GM18502 (cell line): Measurements from ENCODE around the gene ANKK1.

Experiments
- ATAC-seq: cut with Tn5 transposase; IDR thresholded peaks from one replicate; pipeline ENCODE4 v1.9.1; 2021; ENCODE audit warnings: mild to moderate bottlenecking; ENCODE audit not compliant: unreplicated experiment, poor library complexity

The ANKK1 gene

DNA sequence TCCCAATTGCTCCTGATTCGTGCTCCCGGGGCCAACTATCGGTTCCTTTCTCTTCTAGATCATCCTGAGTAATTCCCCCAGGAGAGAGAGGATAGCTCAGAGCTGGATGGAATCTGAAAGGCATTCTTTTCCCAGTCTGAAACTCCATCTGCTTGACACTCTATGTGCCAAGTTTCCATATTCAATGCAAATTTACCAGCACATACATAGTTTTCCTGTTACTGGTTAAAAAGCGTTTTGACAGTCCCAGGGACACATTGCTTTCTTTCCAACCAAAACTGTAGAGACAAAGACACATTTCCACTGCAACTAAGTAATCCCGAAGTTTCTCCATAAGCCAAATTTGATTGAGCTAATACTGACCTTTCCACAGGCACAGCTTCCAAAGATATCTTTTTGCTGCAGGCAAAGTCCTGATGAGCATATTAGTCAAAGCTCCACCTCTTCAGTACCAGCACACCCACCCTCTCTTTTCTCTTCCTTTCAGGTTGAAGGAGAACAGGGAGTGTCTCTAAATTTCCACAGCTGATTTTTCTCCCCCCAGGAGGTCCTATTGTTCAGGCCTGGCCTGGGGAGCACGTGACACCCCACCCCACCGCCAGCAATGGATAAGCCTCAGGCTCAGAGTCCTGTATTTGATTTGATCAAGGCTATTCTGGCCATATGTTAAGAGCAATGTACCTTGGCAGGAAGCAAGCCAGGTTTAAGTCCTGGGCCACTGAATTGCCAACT is 9.7 kb upstream of the ANKK1 start:
- ATAC-seq = no peak

DNA sequence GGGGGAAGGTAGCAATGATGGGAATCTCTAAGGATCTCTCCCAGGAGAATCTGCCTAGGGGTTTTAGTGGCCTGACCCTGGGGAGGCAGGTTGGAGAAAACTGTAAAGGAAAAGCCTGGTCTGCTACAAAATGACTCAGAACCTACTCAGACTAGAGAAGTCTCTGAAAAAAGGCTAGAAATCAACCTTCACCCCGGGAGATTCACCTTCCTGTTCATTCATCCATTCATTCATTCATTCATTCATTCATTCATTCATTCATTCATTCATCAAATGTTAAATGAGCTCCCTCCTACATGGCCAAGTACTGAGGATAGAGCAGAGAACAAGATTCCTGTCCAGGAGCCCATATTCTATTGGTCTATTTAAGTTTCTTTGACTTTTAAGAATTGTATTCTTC is 8.9 kb upstream of the ANKK1 start:
- no peak for ATAC-seq

DNA sequence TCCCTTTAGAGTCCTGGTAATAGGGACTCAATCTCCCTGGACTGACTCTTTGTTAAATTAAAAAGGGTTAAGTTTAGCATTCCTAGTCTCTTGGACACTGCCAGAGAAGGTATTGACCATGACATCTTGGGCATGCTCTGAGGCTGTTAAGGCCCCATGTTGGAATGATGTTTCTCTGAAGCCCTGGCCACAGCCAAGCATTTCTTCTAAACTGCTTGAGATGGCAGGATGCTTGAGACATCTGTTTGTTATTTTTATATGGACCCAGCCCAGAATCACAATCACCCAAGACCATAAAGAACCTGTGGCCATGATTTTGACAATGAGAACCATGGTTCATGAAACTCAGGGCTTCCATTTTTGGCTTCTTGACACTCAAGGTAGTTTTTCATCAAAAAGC is 5.5 kb upstream of the ANKK1 start:
- ATAC-seq = no peak

DNA sequence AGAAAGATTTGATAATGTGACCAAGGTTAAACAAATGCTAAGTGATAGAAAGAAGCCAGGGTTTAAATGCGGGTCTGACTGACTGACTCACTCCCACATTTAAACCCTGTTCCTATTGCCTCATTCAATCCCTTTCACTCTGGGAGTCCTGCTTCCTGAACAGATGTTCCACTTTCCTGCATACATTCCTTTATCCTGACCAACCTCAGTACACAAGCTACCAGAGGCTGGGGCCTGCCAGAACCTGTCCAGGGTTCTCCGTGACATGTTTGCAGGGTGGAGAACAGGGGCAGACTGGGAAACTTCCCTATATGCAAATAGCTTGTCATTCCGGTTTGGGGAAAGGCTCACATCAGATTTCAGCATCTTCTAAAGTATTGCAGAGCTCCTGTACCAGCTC is 3.0 kb upstream of the ANKK1 start:
- no peak for ATAC-seq

DNA sequence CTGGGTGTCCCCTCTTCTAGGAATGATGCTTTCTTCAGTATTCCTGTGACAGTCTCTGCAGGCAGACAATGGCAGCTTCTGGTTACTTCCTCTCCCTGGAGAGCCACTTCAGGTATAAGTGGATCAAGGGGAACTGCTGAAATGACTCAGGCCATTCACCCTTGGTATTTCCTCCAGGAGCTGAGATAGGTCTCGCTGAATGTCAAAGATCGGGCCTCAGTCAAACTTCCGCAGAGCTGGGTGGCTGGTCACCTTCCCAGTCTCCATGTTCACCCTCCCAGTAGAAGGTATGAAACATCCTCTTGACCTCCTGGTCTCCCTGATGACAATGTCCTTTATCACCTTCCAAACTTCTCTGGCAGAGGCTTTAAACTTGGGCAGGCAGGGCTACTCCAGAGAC is 1.8 kb upstream of the ANKK1 start:
- no peak for ATAC-seq

DNA sequence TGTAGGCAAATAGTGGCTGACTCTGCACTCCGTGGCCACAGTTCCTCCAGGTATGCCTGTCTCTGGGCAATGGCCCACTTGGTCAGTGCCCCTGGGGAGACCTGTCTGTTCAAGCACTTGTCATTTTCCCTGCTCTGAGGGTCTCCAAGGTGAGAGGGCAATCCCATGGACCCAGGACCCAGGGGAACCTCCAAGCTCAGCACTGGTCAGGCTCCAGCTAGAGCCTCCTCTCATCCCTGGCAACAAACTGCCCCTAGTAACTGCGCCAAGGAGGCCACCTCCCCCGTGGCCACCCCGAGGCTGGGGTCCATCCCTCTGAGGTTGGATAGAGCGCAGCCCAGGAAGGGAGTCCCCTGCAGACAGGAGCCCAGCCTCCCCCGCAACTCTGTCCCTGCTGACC is 713 bp upstream of the ANKK1 start:
- no peak for ATAC-seq

DNA sequence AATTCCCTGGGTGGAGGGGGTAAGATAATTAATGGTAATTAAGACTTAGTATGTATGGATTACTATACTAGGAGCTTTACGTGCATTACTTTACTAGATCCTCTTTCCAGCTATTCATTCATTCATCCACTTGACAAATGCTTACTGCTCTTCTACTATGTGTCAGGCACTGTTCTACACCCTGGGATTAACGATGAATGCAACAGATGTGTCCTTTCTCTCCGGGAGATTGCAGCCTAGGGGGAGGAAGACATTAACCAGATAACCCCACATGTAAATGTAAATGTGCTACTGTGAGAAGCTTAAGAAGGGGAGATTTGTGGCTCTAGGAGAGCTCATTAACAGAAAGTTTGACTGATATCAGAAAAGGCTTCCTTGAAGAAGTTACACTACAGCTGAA is 1.7 kb downstream of the ANKK1 start:
- ATAC-seq = no peak

DNA sequence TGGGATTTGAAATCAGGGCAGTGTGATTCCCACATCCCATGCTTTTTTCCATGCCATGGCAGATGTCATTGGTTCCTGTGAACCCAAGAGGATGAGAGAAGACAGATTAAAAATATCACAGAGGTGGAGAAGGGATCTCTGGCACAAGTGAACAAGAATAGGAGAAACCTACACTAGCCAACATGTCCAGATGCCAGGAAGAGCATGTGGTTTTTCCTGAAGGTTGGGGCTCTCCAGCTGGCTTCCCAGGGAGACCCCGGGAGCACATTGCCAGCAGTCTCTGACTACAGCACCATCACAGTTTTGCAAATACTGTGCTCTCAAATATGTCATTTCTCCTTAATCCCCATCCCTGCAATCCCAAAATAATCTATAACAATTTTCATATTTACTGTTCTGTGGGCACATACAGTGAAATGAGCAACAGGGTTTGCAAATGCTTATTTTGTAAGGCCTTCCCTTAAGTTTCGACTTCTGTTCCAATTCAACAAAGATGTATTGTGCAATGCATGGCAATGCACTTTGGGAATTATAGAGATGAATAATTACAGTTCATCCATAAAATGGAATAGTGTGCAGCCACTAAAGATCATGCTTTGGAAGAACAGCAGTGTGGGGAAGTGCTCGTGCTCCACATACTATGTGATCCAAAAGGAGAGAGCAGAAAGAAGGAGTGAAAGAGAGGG is 4.8 kb downstream of the ANKK1 start:
- ATAC-seq = no peak

DNA sequence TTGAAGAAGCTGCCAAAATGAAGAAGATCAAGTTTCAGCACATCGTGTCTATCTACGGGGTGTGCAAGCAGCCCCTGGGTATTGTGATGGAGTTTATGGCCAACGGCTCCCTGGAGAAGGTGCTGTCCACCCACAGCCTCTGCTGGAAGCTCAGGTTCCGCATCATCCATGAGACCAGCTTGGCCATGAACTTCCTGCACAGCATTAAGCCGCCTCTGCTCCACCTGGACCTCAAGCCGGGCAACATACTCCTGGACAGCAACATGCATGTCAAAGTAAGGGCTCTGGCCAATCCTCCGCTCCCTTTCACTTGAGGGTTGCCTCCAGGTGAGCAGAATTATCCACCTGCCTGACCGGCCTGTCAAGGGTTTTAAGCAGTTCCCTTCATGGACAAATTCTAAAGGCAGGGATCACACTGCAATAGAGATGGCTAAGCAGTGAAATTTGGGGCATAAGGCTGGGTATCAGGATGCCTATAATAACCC is 6.0 kb downstream of the ANKK1 start:
- no peak for ATAC-seq

DNA sequence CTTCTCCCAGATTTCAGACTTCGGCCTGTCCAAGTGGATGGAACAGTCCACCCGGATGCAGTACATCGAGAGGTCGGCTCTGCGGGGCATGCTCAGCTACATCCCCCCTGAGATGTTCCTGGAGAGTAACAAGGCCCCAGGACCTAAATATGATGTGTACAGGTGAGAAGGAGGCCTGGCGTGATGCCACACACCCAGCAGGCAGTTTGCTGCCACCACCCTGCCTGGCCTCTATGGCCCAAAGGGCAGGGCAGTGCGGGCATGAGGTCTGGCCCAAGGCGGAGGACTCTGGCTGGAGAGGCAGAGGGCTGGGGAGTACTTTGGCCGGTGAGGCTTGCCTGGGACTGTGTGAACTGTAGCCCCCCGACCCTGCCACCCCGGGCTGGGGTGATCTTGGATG is 7.3 kb downstream of the ANKK1 start:
- ATAC-seq = no peak

DNA sequence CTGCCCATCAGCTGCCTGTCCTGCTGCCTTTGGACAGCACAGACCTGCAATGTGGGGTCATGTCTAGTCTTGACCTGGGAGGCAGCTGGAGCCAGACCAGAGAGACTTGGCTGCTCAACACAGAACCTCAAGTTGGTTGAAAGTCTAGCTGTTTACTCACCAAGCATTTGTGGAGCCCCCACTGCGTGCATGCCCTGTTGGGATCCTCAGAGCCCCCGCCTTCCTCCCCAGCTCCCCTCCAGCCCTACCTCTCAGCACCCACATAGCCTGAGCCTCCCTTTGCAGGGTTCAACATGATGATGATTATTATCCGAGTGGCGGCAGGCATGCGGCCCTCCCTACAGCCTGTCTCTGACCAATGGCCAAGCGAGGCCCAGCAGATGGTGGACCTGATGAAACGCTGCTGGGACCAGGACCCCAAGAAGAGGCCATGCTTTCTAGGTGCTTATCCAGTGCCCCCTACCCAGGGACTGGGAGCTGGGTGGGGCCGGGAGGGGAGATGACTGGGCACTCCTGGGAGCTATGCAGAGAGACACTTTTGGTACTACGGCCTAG is 8.3 kb downstream of the ANKK1 start:
- ATAC-seq = no peak

DNA sequence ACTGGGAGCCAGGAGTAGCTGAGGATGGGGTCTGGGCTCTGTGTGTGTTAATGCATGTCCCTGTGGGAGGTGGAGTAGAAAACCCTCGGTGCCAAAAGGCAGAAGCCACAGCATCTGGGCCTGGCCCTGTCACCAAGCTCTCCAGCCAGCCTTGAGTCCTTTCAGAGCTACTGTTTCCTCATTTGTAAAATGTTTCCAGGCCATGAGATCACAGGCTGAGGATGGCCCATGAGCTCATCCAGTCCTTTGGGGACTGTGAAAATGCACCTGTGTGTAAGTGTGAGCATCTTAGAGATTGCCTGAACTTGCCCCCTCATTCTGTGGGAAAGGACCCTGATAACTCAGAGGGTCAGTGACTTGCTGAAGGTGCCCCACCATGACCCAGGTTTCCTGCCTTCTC is 9.1 kb downstream of the ANKK1 start:
- ATAC-seq = no peak

DNA sequence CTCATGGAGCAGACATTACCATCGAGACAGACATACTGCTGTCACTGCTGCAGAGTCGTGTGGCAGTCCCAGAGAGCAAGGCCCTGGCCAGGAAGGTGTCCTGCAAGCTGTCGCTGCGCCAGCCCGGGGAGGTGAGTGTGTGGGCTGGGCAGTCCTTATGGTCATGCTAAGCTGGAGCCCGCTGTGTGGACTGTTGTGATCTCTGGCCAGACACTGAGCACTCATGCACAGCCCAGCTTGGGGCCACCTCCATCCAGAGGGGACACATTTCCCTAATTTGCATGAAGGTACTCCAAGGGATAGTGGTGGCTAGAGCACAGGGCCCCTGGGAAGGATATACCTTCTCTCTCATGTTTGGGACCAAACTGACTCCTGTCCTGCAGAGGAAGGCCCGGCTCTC is 9.6 kb downstream of the ANKK1 start:
- ATAC-seq = no peak

DNA sequence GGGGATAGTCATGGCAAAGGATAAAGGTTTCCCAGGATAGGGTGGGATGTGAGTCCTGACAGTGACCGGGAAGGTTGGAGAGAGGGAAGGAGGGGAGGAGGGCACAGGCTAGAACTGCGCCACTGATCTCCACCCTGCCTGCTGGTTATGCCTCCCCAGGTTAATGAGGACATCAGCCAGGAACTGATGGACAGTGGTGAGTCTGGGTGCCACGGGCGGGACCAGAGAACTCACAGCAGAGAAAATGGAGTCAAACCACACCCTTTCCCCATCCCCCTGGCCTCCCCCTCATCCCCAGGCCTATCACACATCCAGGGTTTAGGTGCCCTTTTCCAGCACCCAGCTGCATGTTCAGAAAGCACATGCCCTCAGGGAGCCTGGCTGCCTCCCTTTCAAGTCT is 10.2 kb downstream of the ANKK1 start:
- no peak for ATAC-seq

DNA sequence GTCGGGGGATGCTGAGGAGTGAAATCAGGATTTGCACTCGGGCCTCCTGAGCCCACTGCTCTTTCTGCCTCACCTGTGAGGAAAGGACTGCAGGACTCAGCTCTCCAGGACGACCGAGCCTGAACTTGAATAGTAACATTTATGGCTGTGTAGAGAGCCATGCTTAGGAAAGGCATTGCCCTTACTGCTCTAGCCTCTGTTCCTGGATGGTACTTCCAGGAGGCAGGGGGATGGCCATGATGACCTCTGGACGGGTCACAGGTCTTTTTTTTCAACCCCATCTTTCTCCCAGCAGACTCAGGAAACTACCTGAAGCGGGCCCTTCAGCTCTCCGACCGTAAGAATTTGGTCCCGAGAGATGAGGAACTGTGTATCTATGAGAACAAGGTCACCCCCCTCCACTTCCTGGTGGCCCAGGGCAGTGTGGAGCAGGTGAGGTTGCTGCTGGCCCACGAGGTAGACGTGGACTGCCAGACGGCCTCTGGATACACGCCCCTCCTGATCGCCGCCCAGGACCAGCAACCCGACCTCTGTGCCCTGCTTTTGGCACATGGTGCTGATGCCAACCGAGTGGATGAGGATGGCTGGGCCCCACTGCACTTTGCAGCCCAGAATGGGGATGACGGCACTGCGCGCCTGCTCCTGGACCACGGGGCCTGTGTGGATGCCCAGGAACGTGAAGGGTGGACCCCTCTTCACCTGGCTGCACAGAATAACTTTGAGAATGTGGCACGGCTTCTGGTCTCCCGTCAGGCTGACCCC is 11.3 kb downstream of the ANKK1 start:
- no peak for ATAC-seq

DNA sequence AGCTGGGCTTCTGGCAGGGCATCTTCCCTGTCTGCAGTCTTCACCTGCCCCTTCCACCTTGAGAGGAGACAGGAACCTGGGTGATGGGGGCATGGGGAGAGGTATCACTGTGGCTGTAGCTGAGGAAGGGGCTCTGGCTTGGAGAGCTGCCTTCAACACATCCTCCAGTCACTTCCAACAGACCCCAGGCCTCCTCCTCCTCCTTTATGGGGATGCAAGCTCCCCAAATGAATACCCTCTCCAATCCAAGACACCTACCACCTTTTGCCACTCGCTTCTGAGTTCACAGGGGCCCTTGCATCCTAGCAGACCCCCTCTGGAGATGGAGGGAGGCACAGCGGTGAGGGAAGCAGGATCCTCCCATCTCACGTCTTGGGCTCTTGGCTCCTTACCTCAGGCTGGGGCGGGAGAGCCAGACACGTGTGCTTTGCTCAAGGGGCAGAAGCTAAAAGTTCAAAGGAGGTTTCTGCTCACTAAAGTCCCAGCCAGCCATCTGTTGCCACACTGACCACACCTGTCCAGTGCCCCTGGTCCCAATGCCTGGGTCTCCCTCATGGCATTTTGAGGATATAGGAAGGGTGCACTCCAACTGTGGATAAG is 13.2 kb downstream of the ANKK1 start:
- no peak for ATAC-seq

DNA sequence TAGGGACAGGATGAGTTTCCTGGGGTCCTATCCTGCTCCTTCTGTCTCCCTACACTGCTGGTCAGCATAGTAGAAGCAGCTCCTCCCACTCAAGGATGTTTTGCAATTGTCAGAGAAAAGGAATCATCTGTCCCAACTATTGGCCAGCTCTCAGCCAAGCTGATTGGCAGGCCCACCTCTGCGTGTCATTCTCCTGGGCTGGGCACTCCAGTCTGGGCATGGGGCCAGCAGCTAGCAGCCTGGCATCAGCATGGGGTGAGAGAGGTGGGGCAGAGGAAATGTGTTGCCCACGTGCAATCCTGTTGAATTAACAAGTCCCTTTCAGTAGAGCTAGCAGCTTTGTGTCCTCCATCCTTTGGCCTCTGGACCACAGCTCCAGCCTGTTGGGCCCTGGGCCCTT is 14.1 kb downstream of the ANKK1 start:
- ATAC-seq = no peak

DNA sequence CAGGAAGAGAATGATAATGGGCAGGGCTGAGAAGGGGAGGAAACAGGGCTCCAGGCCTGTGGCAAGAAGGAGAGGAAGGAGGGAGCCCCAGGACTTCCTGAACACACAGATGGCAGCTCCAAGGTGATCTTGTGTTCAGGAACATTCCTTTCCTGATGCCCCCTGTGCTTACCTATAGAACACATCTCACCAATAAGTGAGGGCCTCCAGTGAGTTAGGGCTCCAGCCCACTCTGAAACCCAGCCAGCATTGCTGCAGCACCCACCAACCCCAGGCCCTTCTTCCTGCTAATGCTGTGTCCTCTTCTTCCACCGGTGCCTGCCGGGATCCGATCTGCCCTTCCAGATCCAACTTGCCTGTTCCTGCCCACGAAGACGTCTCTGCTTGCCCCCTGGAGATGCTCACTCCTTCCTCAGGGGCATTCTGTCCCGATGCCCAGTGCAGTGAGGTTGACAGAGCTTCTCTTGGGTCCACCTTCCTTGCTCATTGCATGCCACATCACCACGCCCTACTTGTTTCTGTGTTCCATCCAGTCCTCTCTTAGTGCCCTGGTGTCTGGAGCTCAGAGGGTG is 17.4 kb downstream of the ANKK1 start:
- no peak for ATAC-seq

DNA sequence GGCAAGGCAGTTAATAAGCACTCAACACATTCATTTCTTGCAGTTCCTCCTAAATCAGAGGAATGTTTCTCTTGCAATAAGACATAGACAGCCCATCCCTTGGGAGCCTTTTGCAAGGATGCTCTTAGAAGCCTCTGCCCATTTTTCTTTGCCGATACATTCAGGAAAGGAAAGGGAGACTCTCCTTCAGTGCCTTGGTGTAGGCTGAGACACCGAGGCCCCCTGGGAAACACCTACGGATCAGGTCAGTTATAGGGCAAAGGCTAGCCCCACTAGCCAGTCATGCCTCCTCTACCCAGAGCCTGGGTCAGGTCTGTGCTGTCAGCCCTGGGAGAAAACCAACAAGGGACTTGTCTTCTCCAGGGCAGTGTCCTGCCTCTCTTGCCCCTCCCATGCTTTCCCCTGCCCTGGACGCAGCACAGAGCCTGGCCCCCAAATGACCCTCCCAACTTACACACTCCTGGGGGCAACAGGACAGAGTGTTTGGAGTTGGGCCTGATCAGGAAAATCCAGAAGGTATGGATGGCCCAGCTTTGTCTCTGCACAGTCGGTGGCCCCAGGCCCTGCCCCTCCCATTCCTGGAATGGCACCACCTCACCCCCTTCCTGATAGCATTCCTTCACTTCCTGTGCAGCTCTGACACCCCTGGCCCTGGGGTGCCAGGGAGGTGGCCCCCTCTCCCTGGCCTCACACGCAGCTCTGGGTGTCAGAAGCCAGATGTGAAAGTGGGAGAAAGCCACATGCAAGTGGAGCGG is 18.3 kb downstream of the ANKK1 start:
- ATAC-seq = no peak

DNA sequence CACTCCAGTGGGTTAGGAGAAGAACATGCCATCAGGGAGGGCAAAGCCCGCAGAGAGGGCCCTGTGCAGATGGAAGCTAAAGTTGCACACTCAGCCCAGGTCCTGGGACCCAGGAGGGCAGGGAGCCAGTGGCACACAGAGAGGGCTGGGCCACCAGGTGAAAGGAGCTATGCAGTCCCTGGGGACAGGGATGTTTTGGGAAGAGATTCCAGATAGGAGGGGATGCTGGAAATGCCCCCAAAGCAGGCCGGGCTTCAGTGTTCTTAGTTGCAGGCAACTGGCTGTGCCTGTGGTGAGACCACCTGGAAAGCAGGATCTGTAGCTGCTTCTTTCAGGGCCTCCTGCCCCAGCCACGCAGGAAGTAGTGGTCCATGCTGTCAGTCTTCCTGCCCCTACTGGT is 19.6 kb downstream of the ANKK1 start:
- ATAC-seq = no peak
